Measurements from ENCODE around the gene WDR88. TPM values are rescaled to one million over a fixed set of nuclear protein-coding genes. Genes with fewer than 3 reads are reported as not detected.
A peak's percentile ranks its signal among the peaks of the same experiment; 100 is the strongest.

The WDR88 gene
- polyA plus RNA-seq, 2 of the 4 experiments (the other 2 are of a cell fraction) = 0.04 TPM; not detected in 1

- TF ChIP-seq SMC3 (IDR thresholded peaks at IDR 0.05) = peak; percentile 93
- TF ChIP-seq GATA3 (IDR thresholded peaks at IDR 0.05; ENCODE audit: borderline replicate concordance) = no peak
- no peak for TF ChIP-seq NPAS2 (CRISPR knock-in tag; IDR thresholded peaks at IDR 0.05; ENCODE audit: borderline replicate concordance)
- peak; percentile 48; the same call in 1 of the 2 replicates for TF ChIP-seq MAX (IDR thresholded peaks at IDR 0.05)
- TF ChIP-seq TP53 (CRISPR knock-in tag; IDR thresholded peaks at IDR 0.05) = no peak
- TF ChIP-seq RFX5 (IDR thresholded peaks at IDR 0.05) = no peak
- TF ChIP-seq CEBPB (IDR thresholded peaks at IDR 0.05) = peak in 1 of 2 experiments; percentile 70; a peak in 1 of 4 replicates
- TF ChIP-seq BCL3 (IDR thresholded peaks at IDR 0.05) = no peak
- no peak for TF ChIP-seq ZFP36 (IDR thresholded peaks at IDR 0.05; ENCODE audit: borderline replicate concordance, partially characterized antibody)
- no peak for TF ChIP-seq HES2 (IDR thresholded peaks at IDR 0.05)
- TF ChIP-seq BHLHE40 (IDR thresholded peaks at IDR 0.05; ENCODE audit: low read depth, low read length) = no peak
- TF ChIP-seq POLR2AphosphoS2 (conservative IDR thresholded peaks at IDR 0.05; ENCODE audit: low read length) = no peak
Measured at GRCh38 chr19:33143897-33144405, 12.0 kb downstream of the WDR88 start (continued).

- no peaks in the 10 kb centered on the region for H3K4me1 ChIP-seq
- H3K27ac ChIP-seq = no peak overlapping the region
- H3K4me2 ChIP-seq = no peak overlapping the region
- H3K4me3 ChIP-seq = no peak overlapping the region
- no peaks in the 10 kb centered on the region for H3K9me3 ChIP-seq
- FAIRE-seq (no peak), ATAC-seq (no peak), DNase-seq (ENCODE audit: low read depth in 1 of 2, low spot score in 1 of 2) (no peak)
- WGBS (ENCODE audit: missing lambda C conversion rate) = 90% methylated on average over 9 of the region's 9 CpGs
- no peak for TF ChIP-seq ZNF302 (CRISPR knock-in tag; IDR thresholded peaks at IDR 0.05)
- TF ChIP-seq MAFK (IDR thresholded peaks at IDR 0.05; ENCODE audit: partially characterized antibody) = no peak
- no peak for TF ChIP-seq EHMT2 (IDR thresholded peaks at IDR 0.05; ENCODE audit: low read depth)
- no peak for TF ChIP-seq TFCP2L1 (CRISPR knock-in tag; IDR thresholded peaks at IDR 0.05)
- POLR2A ChIA-PET = interaction anchor here (0.8 to 2.8 kb wide), 2 partner anchors 31 to 157 kb away, joined by 7 to 8 read pairs; no protein-coding TSS in a partner anchor
- CTCF ChIA-PET = interaction anchor here (2.3 to 10.2 kb wide), 5 partner anchors 12 to 41 kb away, joined by 20 to 162 read pairs (median 74); partner anchors contain the start of gene WDR88
Measured at GRCh38 chr19:33146209-33146608, 14.3 kb downstream of the WDR88 start.

GRCh38 chr19:33147538-33147937 lies 15.6 kb downstream of the WDR88 start:
- no peak for TF ChIP-seq CEBPB (IDR thresholded peaks at IDR 0.05)
- no peak for TF ChIP-seq RARB (CRISPR knock-in tag; IDR thresholded peaks at IDR 0.05)
- no peak for TF ChIP-seq CHD2 (IDR thresholded peaks at IDR 0.05; ENCODE audit: low read length, partially characterized antibody)
- TF ChIP-seq MYC (IDR thresholded peaks at IDR 0.05; ENCODE audit: borderline replicate concordance, low read length) = no peak
- no peak for TF ChIP-seq CBX8 (IDR thresholded peaks at IDR 0.05)
- TF ChIP-seq FOSB (CRISPR knock-in tag; IDR thresholded peaks at IDR 0.05) = no peak
- TF ChIP-seq EHF (CRISPR knock-in tag; IDR thresholded peaks at IDR 0.05) = no peak
- no peak for TF ChIP-seq EP300 (IDR thresholded peaks at IDR 0.05)
- no peak for TF ChIP-seq NFE2L2 (conservative IDR thresholded peaks at IDR 0.05; ENCODE audit: low read length)
- no peak for TF ChIP-seq E2F6 (IDR thresholded peaks at IDR 0.05; ENCODE audit: borderline replicate concordance, low read depth)
- no peak for TF ChIP-seq HDAC2 (IDR thresholded peaks at IDR 0.05)
- TF ChIP-seq ZSCAN20 (CRISPR knock-in tag; IDR thresholded peaks at IDR 0.05) = no peak
- no peak for TF ChIP-seq RCOR1 (IDR thresholded peaks at IDR 0.05; ENCODE audit: low read depth, low read length)
- no peak for TF ChIP-seq HOXB13 (CRISPR knock-in tag; IDR thresholded peaks at IDR 0.05; ENCODE audit: low read depth)
- TF ChIP-seq HEYL (CRISPR knock-in tag; IDR thresholded peaks at IDR 0.05) = no peak
- no peak for TF ChIP-seq HOXA7 (CRISPR knock-in tag; IDR thresholded peaks at IDR 0.05)
- no peak for TF ChIP-seq ELK1 (IDR thresholded peaks at IDR 0.05; ENCODE audit: low read depth, low read length)
- FAIRE-seq (no peak), ATAC-seq (no peak), DNase-seq (ENCODE audit: low read depth in 1 of 2, low spot score in 1 of 2) (no peak)
- Histone ChIP-seq H3K9me3 (no peaks in the 10 kb centered on the region), H3K27ac (no peak overlapping the region), H3K4me1 (no peaks in the 10 kb centered on the region), H3K4me2 (no peak overlapping the region), H3K4me3 (no peak overlapping the region)
- POLR2A ChIA-PET = interaction anchor here (2.8 kb wide), 1 partner anchor 29 kb away, joined by 8 read pairs; no protein-coding TSS in a partner anchor
- WGBS (ENCODE audit: missing lambda C conversion rate) = 80% methylated on average over 6 of the region's 6 CpGs
- CTCF ChIA-PET = interaction anchor here (0.7 to 10.2 kb wide), 8 partner anchors 14 to 464 kb away, joined by 3 to 162 read pairs (median 8); no protein-coding TSS in a partner anchor

All from A549 (cell line).